Coronary artery (tissue), 2 donors: ENCODE results near the gene ATP8B1.
"Not testable (repeated sequence)": the region's sequence is repeated elsewhere in the genome, so short reads cannot be mapped to it uniquely, and the experiment has no call there.

ENCODE experiments used
- DNase-seq: peaks from one replicate; pipeline ENCODE4 v3.0.0-alpha.2; 2017; ENCODE audit warnings: low spot score
- H3K27ac ChIP-seq, 2 donors: fragments of 200-600 bp; sonication (generic); one replicate each; pipeline ENCODE4 v1.5.1; 2016 to 2019
- H3K4me3 ChIP-seq: fragments of 200-600 bp; sonication (generic); 2 replicates; pipeline ENCODE4 v1.5.1; 2016; ENCODE audit warnings: mild to moderate bottlenecking, moderate library complexity
- TF ChIP-seq, protein P1 (sequence below): fragments of 200-600 bp; sonication (generic); IDR thresholded peaks from one replicate; pipeline ENCODE4 v1.5.1; 2019; ENCODE audit warnings: antibody characterized with exemption

The ATP8B1 gene

DNA sequence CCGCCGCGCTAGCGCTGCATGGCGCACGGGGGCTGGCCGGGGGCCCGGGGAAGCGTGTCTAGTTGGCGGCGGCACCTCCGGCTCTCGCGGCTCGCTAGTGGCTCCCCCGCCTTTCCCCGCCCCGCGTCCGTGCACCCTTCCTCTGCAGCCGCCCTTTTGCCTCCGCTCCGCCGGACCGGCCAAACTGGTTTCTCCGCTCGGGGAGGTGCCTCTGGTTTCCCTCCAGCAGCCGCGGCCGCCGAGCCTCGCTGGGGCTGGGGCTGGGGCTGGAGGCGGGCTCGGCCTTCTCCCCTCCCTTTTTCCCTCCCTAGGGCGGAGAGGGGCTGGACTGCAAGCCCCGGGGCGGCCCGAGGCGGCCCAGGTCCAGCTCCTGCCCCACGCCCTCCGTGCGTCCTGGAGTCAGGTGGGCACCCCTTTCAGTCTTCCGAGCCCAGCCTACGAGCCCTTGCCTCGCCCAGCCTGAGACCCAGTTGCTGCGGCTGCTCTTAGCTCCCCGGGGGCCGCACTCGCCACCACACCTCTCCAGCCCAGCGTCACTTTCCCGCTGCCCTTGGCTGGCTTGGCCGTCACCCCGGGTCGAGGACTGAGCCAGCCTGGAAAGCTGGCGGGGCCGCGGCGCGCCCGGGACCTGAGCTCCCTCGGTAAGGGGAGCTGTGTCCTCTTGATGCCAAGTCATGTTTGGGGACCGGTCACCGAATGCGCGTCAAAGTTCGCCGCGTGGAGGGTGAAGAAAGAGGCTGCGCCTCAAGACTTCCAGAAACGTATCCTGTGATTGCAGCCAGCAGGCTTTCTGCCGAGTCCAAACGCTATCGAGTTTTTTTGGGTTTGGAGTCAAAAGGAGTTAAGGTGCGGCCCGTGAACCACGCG, at the start of gene ATP8B1:
TSS of gene ATP8B1 (minus strand) at position 213 of the 867 bp plus-strand sequence. CDS start 71,508 bp downstream, outside the sequence.
- TF ChIP-seq, protein P1, sequence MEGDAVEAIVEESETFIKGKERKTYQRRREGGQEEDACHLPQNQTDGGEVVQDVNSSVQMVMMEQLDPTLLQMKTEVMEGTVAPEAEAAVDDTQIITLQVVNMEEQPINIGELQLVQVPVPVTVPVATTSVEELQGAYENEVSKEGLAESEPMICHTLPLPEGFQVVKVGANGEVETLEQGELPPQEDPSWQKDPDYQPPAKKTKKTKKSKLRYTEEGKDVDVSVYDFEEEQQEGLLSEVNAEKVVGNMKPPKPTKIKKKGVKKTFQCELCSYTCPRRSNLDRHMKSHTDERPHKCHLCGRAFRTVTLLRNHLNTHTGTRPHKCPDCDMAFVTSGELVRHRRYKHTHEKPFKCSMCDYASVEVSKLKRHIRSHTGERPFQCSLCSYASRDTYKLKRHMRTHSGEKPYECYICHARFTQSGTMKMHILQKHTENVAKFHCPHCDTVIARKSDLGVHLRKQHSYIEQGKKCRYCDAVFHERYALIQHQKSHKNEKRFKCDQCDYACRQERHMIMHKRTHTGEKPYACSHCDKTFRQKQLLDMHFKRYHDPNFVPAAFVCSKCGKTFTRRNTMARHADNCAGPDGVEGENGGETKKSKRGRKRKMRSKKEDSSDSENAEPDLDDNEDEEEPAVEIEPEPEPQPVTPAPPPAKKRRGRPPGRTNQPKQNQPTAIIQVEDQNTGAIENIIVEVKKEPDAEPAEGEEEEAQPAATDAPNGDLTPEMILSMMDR = no peak
- Histone ChIP-seq H3K4me3 (peak within 1 kb of the TSS; percentile 94), H3K27ac (peak within 1 kb of the TSS; percentile 89 to 97)
- peak; percentile 89 for DNase-seq

DNA sequence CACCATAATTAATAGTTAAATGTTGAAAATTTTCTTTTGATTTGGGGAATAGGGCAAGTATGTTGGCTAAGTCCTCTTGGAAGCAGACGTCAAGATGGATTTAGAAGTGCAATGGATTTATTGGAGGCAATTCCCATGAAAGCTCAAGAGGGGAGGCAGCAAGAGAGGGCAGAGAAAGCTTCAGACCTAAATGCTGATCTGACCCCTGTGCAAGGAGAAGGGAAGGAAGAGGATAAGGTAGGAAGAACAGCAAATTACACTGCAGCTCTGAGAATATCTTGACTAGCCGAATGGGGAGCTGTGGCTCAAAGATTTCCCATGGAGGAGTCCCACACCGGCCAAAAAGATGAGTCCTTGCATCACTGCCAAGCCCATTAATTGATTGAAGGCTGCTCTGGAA, 46.9 kb upstream of the ATP8B1 start:
- Histone ChIP-seq H3K27ac (no peak overlapping the region), H3K4me3 (no peak overlapping the region)
- no peak for DNase-seq
- TF ChIP-seq, protein P1 = no peak

DNA sequence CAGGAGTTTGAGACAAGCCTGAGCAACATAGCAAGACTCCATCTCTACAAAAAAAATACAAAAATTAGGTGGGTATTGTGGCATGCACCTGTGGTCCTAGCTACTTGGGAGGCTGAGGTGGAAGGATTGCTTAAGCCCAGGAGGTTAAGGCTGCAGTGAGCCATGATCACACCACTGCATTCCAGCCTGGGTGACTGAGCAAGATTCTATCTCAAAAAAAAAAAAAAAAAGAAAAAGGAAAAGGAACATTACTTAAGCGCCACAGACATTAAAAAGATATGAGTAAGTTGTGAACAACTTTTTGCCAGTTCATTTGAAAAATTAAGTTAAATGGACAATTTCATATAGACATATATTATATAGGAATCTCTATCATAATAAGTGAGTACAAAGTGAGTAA, 45.3 kb upstream of the ATP8B1 start:
- not testable (repeated sequence) for DNase-seq, H3K4me3 ChIP-seq, H3K27ac ChIP-seq

DNA sequence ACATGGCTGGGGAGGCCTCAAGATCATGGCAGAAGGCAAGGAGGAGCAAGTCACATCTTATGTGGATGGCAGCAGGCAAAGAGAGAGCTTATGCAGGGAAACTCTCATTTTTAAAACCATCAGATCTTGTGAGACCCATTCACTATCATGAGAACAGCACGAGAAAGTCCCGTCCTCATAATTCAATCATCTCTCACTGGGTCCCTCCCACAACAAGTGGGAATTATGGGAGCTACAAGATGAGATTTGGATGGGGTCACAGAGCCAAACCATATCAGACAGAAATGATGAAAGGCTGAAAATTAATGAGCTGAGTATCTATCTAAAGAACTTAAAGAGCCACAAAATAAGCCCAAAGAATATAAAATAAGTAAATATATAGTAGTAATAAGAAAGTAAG, 44.3 kb upstream of the ATP8B1 start:
- H3K4me3 ChIP-seq, H3K27ac ChIP-seq, DNase-seq: not testable (repeated sequence)

DNA sequence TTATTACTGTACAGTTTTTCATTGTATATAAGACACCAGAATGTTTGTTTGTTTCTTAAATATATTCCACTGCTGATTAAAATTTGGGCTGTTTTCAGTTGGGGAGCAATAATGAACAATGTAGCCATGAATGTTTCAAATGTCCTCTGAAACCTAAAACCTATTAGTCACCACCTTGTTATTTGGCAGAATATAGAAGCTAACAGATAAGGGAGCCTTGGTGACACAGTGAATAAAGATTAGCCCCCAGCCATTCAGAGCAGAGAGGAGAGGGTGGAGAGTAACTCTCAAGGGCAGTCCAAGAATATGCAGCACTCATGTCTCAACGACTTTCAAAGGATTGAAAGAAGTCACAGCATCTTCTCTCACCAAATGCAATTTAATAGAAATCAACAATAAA, 43.1 kb upstream of the ATP8B1 start:
- H3K27ac ChIP-seq = no peak overlapping the region
- no peak overlapping the region for H3K4me3 ChIP-seq
- DNase-seq = no peak
- TF ChIP-seq, protein P1 = no peak

DNA sequence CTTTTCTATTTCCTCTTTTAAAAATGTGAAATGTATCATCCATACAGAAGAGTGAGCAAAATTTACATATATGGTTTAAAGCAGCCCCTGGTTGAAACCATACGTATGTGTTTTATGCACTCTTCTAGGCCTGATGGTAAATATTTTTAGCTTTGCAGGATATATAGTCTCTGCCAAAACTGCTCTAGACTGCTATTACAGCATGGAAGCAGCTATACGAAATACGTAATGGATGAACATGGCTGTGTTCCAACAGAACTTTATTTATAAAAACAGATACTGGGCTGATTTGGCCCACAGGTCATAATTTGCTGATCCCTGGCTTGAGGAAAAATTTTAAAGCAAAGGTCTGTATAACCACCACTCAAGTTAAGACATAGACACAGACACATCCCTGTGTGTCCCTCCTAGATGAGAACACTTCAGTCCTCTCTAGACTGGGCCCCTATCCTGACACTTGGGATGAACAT, 42.5 kb upstream of the ATP8B1 start:
- Histone ChIP-seq H3K27ac (no peak overlapping the region), H3K4me3 (no peak overlapping the region)
- TF ChIP-seq, protein P1 = no peak
- DNase-seq = no peak

GRCh38 chr18:57844319-57844718, 41.2 kb upstream of the ATP8B1 start:
- Histone ChIP-seq H3K4me3 (no peak overlapping the region), H3K27ac (no peak overlapping the region)
- DNase-seq = no peak
- TF ChIP-seq, protein P1 = no peak

DNA sequence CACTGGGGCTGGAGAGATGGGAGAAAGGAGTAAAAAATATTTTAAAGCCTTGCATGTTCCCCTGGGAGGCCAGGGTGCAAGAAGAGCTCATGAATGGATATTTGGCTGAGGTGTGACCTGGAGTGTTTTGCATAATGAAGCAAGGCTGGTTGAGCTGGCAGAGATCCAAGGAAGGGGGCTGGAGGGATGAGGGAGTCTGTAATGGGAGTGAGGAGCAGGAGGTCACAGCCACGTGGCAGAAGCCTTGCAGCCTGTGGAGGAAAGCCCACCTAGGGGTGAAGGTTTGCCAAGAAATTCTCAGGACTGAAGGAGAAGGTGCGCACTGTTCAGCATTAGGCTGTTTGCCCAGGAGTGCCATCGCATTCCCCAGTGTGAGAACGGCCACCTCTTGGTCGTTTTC, 40.3 kb upstream of the ATP8B1 start:
- Histone ChIP-seq H3K27ac (no peak overlapping the region), H3K4me3 (no peak overlapping the region)
- TF ChIP-seq, protein P1 = no peak
- no peak for DNase-seq
